A673 (cell line): ENCODE results near the gene GAS6. TPM values are rescaled to one million over a fixed set of nuclear protein-coding genes. Genes with fewer than 3 reads are reported as not detected.

Experiments used
- BruUV-seq: library from RNA; stranded (reverse); fragments of 400-500 nt; replicated peaks from 2 replicates; lab custom pipeline; 2021; lab: Mats Ljungman, UMichigan
- CTCF ChIA-PET: fragments of 300-600 bp; sonication (Branson Sonifier 250); formaldehyde crosslinking; loops from one replicate; lab custom pipeline; 2022; ENCODE audit warnings: antibody characterized with exemption; lab: Charles Lee
- POLR2A ChIA-PET: fragments of 300-600 bp; sonication (Branson Sonifier 250); formaldehyde crosslinking; loops from one replicate; lab custom pipeline; 2022; ENCODE audit warnings: antibody characterized with exemption; ENCODE audit not compliant: low non-redundant PET; lab: Charles Lee
- DNase-seq: peaks from one replicate; pipeline ENCODE4 v3.0.0-alpha.2; 2015; ENCODE audit warnings: low spot score
- H3K27ac ChIP-seq: fragments of 200-600 bp; sonication (generic); 2 replicates; pipeline ENCODE4 v1.5.1; 2016; ENCODE audit warnings: mixed run types, low read depth, mild to moderate bottlenecking, mixed read lengths, antibody characterized with exemption, low read length; ENCODE audit not compliant: poor library complexity, severe bottlenecking
- H3K27me3 ChIP-seq: fragments of 200-600 bp; sonication (generic); replicated peaks from 2 replicates; pipeline ENCODE4 v1.6.1; 2017; ENCODE audit warnings: mixed run types, low read depth, mild to moderate bottlenecking, mixed read lengths, antibody characterized with exemption, low read length; ENCODE audit not compliant: insufficient read depth, poor library complexity
- H3K36me3 ChIP-seq: fragments of 200-600 bp; sonication (generic); 2 replicates; pipeline ENCODE4 v1.6.1; 2016; ENCODE audit warnings: mixed run types, mild to moderate bottlenecking, mixed read lengths, antibody characterized with exemption, low read length; ENCODE audit not compliant: insufficient read depth, poor library complexity, severe bottlenecking
- H3K4me1 ChIP-seq: fragments of 200-600 bp; sonication (generic); 2 replicates; pipeline ENCODE4 v1.6.1; 2017; ENCODE audit warnings: mixed run types, mild to moderate bottlenecking, mixed read lengths, antibody characterized with exemption, low read length; ENCODE audit not compliant: insufficient read depth, poor library complexity, severe bottlenecking
- H3K4me3 ChIP-seq: fragments of 200-600 bp; sonication (generic); 2 replicates; pipeline ENCODE4 v1.5.1; 2016; ENCODE audit warnings: low read depth, mixed run types, mild to moderate bottlenecking, mixed read lengths, low read length; ENCODE audit not compliant: poor library complexity, severe bottlenecking
- H3K9me3 ChIP-seq: fragments of 200-600 bp; sonication (generic); 2 replicates; pipeline ENCODE4 v1.6.1; 2016; ENCODE audit warnings: mixed run types, low read depth, mild to moderate bottlenecking, mixed read lengths, antibody characterized with exemption, low read length; ENCODE audit not compliant: poor library complexity, severe bottlenecking
- CTCF ChIP-seq: fragments of 300-800, 200-600 bp; sonication (generic); conservative IDR thresholded peaks from 2 replicates; pipeline ENCODE4 v1.5.1; 2017; ENCODE audit warnings: low read depth, mild to moderate bottlenecking, antibody characterized with exemption, low read length, moderate library complexity, mixed read lengths
- EZH2 ChIP-seq: fragments of 200-600 bp; sonication (generic); IDR thresholded peaks from 2 replicates; pipeline ENCODE4 v1.6.1; 2017; ENCODE audit warnings: borderline replicate concordance, low read depth, mild to moderate bottlenecking, mixed read lengths, antibody characterized with exemption, low read length; ENCODE audit not compliant: poor library complexity, severe bottlenecking
- intact Hi-C: fragments of 100-400 bp; cut with micrococcal nuclease; formaldehyde crosslinking; loops from one replicate; pipeline ENCODE4 v1.10.0; 2022; ENCODE audit not compliant: unreplicated experiment
- total RNA-seq: library from RNA; stranded (reverse); gene quantifications from 2 replicates; pipeline ENCODE4 v1.2.3, GENCODE V29; 2021

The GAS6 gene
- total RNA-seq, 1 experiment from 2014 or later: 0.67 TPM

GRCh38 chr13:113907635-113908617 lies 44.0 kb upstream of the GAS6 start:
- Histone ChIP-seq H3K36me3 (no peaks in the 10 kb centered on the region), H3K27ac (no peak overlapping the region), H3K4me3 (no peak overlapping the region), H3K27me3 (peaks cover 69% of the 10 kb centered on the region), H3K4me1 (no peaks in the 10 kb centered on the region), H3K9me3 (no peaks in the 10 kb centered on the region)
- no peak for TF ChIP-seq CTCF
- TF ChIP-seq EZH2: no peak
- ChIA-PET POLR2A (no interaction called here), CTCF (no interaction called here)
- intact Hi-C loops: no loop called here
- peak; percentile 43 for DNase-seq
- no TSS peak for BruUV-seq

- BruUV-seq: no TSS peak
Measured at GRCh38 chr13:113906571-113906970, 42.7 kb upstream of the GAS6 start.

GRCh38 chr13:113905942-113906341 lies 42.1 kb upstream of the GAS6 start:
- H3K4me1 ChIP-seq: no peaks in the 10 kb centered on the region
- intact Hi-C loops: no loop called here
- CTCF ChIA-PET: no interaction called here

More at GRCh38 chr13:113906571-113906970, 42.7 kb upstream of the GAS6 start:
- Histone ChIP-seq H3K4me3 (no peak overlapping the region), H3K4me1 (no peaks in the 10 kb centered on the region), H3K27me3 (peaks cover 56% of the 10 kb centered on the region), H3K36me3 (no peaks in the 10 kb centered on the region), H3K9me3 (no peaks in the 10 kb centered on the region), H3K27ac (no peak overlapping the region)
- TF ChIP-seq EZH2 (no peak), CTCF (no peak)
- intact Hi-C loops: no loop called here
- no peak for DNase-seq
- CTCF ChIA-PET: no interaction called here
- POLR2A ChIA-PET: no interaction called here

More at GRCh38 chr13:113905942-113906341, 42.1 kb upstream of the GAS6 start:
- no peaks in the 10 kb centered on the region for H3K36me3 ChIP-seq
- no peak overlapping the region for H3K4me3 ChIP-seq
- H3K27me3 ChIP-seq: peaks cover 54% of the 10 kb centered on the region
- no peak for DNase-seq
- POLR2A ChIA-PET: no interaction called here
- BruUV-seq: no TSS peak
- no peaks in the 10 kb centered on the region for H3K9me3 ChIP-seq
- no peak overlapping the region for H3K27ac ChIP-seq
- TF ChIP-seq CTCF: no peak
- no peak for TF ChIP-seq EZH2
